PC-3 (cell line): ENCODE data around the gene CUL3.

Experiments
- EZH2 ChIP-seq: fragments of 300-600 bp; sonication (generic); IDR thresholded peaks from one replicate; pipeline ENCODE4 v1.6.1; 2017; ENCODE audit warnings: antibody characterized with exemption, mild to moderate bottlenecking, low read length; ENCODE audit not compliant: unreplicated experiment
- TF ChIP-seq, protein P1 (sequence below): fragments of 300-600 bp; sonication (generic); conservative IDR thresholded peaks from 2 replicates; pipeline ENCODE4 v1.5.1; 2017; ENCODE audit warnings: antibody characterized with exemption, low read depth, mild to moderate bottlenecking, low read length

DNA sequence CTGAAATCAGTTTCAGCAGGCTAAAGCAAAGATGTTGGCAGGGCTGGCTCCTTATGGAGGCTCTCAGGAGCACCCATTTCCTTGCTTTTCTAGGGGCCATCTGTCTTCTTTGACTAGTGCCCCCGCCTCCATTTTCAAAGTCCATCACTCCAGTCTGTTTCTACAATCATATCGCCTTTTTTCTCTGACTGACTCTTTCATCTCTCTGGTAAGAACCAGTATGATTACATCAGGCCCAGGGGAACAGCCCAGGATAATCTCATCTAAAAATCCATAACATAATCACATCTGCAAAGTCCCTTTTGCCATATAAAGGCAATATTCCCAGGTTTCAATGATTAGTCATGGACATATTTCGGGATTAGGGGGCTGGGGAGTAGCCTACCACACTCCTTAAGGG is 57.0 kb downstream of the CUL3 start:
- TF ChIP-seq, protein P1, sequence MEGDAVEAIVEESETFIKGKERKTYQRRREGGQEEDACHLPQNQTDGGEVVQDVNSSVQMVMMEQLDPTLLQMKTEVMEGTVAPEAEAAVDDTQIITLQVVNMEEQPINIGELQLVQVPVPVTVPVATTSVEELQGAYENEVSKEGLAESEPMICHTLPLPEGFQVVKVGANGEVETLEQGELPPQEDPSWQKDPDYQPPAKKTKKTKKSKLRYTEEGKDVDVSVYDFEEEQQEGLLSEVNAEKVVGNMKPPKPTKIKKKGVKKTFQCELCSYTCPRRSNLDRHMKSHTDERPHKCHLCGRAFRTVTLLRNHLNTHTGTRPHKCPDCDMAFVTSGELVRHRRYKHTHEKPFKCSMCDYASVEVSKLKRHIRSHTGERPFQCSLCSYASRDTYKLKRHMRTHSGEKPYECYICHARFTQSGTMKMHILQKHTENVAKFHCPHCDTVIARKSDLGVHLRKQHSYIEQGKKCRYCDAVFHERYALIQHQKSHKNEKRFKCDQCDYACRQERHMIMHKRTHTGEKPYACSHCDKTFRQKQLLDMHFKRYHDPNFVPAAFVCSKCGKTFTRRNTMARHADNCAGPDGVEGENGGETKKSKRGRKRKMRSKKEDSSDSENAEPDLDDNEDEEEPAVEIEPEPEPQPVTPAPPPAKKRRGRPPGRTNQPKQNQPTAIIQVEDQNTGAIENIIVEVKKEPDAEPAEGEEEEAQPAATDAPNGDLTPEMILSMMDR, result no peak
- TF ChIP-seq EZH2, result no peak
